Inflammatory macrophage treated with lipopolysaccharide for 1 hour (primary cell): ENCODE data around the gene PHF2.

Experiments
- DNase-seq, 2 donors: peaks; one replicate each; pipeline ENCODE4 v3.0.0-alpha.2; 2020 to 2022

The PHF2 gene

DNA sequence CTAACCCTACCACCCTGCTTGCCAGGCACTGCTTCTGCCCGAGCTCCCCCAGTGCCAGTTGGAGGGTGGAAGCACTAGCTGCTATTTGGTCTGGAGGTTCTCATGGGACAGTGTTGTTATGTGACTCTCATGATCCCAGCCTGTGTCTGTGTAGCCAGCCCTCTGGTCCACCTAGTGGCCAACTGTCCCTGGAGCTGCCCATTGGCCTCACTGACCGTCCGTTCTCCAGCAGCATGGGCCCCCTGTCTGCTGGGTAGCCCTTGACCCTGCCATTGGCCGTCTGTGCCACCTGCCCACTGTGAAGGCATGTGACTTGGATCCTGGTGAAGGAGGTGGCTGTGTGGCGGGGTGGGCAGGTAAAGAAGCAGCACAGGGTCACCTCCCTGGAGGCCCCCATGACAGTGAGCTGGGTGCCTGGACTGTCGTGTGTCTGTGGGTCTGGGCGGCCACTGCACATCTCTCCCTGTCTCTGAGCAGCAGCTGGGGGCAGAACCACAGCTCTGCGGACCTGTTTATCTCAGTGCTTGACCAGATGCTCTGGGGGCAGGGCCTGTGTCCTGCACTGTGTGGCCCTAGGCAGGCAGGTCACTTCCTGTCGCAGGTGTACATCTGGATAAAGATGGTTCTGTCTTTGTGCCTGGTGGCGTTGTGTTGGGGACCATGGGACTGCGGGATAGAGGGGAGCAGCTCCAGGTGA, 11.4 kb downstream of the PHF2 start:
- DNase-seq: no peak

- no peak for DNase-seq
Observed at GRCh38 chr9:93588641-93589609, 12.5 kb downstream of the PHF2 start.

DNA sequence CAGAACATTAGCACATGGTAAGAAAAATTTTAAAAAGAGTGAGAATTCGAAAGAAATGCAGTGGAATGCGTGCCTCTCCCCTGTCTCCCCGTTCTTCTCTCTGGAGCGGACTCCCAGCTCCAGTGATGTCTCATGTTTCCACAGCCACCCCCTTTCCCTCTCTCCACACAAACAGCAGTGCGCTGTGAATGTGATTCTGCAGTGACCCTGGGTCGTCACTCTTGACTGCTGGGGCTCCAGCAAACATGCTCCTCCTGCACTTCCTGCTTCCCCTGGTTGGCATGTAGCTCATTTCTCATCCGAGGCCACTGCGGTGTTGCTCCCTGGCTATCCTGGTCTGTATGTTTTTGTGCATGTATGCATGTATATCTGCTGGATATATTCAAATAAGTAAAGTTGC, 13.3 kb downstream of the PHF2 start:
- no peak for DNase-seq

DNA sequence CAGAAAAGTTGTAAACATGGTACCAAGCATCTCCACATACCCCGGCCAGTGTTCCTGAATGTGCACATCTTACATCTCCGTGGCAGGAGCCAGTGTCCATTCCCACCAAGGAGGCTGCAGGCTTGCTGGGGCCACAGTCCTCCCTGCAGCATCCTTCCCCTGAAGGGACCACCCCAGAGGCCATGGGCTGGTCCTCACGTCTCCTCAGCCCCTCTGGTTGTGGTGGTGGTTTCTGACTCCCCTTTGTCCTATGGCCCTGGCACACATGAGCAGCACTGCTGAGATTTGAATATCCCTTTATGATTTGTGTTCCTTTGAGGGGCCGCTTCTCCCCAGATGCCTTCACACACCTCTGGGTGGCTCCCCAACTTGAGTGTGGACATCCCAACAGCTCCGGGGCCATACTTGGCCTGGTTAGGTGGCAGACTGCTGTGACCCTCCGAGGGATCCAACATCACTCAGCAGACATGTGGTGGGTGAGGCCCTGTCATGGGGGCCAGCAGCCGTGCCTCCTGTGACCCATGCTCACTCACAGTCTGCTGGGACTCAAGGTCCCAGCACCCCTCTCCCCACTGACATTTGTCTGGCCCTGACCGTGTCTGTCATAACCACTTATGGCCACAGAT, 14.3 kb downstream of the PHF2 start:
- no peak for DNase-seq

DNA sequence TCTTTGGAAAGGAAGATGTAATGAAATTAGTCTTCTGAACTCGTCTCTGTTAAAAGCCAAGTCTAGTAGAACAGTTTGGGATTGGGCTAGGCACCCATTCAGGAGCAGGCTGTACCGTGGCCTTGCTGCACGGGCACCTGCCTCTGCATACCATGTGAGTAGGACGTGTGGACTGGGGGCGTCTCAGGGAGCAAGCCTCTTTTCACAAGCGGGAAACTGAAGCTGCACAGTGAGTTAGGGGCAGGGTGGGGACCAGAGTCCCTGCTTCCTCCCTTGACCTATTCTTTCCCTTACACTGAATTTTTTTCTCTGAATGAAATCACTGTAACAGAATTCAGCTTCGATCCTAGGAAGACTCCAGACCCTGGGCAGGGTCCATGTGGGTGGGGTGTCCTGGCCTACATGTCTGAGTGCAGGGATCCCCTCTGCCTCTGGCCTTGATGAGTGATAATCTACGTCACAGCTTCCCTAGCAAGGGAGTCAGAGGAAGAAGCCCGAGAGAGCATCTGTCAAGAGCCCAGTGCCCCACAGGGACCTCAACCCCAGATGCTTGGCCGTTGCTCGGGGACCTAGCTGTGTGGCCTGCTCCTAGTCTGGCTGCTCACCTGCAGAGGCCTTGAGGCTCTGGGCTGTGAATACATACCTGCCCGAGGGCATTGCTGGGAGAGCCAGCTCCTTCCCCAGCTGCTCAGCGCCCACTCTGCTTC, 15.1 kb downstream of the PHF2 start:
- DNase-seq: no peak

DNA sequence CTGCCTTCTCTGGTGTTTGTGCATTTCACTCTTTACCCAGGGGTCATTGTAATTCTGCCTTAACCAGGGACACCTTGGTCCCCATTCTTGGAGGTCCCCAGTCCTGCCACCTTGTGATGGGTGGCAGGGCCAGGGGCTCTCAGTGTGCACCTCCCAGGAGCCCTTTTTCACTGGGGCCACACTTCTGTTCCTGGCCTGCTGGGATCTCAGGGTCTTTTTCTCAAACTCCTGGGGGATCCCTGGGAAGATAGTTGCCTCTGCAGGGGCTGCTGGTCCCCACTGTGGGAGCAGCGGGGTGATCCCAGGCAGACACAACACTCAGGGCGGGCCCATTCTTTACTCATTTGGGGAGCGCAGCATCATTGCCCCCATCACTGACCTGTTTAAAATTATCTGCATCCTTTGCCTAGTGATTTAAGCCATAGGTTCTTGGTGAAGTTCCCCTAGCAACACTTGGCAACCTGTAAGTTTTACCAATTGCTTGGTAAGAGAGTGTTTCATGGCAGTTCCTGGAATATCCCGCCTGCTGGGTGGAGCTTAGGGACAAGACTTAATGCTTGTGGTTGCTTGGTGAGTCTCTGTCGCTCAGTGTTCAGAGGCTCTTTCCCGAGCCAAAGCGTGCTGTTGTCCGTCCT, 15.7 kb downstream of the PHF2 start:
- DNase-seq: no peak

- no peak for DNase-seq
Observed at GRCh38 chr9:93592643-93593021, 16.2 kb downstream of the PHF2 start.

- DNase-seq: no peak
Observed at GRCh38 chr9:93593144-93593658, 16.8 kb downstream of the PHF2 start.

- DNase-seq: no peak
Observed at GRCh38 chr9:93594041-93594756, 17.8 kb downstream of the PHF2 start.

- no peak for DNase-seq
Observed at GRCh38 chr9:93595461-93595860, 19.1 kb downstream of the PHF2 start.

DNA sequence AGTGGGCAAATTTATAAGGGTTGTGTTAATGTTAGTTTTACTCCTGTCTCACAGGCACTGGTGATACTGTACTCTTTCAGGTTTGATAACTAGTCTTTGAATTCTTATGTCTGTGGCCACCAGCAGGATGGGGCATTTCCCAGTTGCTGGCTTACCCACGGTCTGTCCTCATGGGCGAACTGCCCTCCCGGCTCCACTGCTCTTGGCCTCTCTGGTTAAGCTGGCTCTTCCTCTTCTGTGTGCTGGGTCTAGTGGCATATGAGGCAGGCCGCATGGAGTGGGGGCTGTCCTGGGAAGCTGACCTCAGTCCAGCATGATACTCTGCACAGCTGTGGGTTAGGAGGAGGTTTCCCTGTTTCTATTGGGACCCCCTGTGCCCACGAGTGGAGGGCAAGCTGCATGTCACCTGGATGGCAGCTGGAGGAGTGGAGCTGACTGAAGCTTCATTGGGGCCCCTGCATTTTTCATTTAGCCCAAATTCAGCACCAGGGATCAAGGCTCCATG, 19.5 kb downstream of the PHF2 start:
- DNase-seq: no peak

- DNase-seq: no peak
Observed at GRCh38 chr9:93596399-93596798, 20.0 kb downstream of the PHF2 start.

DNA sequence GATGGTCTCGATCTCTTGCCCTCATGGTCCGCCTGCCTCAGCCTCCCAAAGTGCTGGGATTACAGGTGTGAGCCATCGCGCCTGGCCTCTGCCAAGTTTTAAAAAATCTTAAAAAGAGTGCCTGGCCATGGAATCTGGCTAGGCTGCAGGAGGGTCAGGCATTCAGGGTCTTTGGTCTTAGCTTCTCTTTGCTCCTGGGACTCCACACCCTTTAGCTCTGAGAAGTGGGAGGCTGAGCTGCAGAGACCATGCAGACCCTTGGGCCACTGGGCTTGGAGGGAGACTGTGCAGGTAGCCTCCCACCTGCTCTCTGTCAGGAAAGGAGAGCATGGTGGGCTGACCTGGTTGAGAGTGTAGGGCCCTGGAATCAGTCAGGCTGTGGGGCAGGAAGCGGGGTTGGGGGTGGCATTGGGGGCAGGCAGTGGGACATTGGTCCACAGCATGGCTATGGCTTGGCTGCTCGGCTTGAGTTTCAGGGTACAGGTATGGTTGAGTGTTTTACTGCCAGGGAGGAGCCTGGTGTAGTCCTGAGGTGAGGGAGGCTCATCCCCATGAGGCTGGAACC, 20.8 kb downstream of the PHF2 start:
- DNase-seq: no peak

- DNase-seq: no peak
Observed at GRCh38 chr9:93597871-93598646, 21.7 kb downstream of the PHF2 start.

DNA sequence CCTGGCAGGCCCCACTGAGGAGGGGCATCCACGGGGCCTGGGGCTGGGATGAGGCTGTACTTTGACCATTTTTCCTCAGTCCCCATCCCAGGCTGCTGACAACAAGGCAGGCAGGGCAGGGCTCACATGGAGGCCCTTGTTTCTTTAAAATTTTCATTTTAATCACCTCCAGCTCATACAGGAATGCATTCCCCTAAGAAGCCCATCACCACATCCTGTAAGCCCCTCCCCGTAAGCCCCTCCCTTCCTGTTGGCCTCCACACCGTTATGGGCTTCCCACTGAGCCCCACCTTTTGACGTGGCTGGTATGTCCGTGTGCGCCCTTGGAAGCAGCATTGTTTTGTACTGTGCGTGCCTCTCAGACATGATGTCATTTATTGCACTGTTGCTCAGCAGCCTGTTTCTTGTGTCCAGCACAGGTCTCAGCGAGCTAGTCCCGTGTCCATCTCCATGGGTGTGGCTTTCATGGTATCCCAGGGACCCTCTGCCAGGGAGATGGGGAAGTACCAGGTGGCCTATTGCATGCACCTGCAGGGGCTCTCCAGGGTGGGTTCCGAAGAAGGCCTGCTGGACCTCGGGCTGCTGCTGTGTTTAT, 22.4 kb downstream of the PHF2 start:
- DNase-seq: no peak

- no peak for DNase-seq
Observed at GRCh38 chr9:93599571-93600403, 23.4 kb downstream of the PHF2 start.

DNA sequence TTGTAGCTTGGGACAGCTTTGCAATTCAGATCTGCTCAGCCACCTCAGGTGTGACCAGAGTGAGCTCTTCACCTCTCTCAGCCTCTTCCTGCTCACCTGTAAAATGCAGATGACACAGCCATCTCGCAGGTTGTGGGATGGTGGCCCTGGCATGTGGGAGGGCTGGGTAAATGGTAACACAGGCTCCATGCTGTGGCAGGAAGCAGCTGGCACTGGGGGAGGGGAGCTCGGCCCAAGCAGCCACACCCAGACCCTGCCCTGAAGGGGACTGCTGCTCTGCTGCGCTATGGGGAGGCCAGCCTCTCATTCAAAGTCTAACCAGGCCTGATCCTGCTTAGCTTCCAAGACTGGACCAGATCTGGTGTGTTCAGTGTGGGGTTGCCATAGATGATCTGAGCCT, 24.1 kb downstream of the PHF2 start:
- DNase-seq: no peak

DNA sequence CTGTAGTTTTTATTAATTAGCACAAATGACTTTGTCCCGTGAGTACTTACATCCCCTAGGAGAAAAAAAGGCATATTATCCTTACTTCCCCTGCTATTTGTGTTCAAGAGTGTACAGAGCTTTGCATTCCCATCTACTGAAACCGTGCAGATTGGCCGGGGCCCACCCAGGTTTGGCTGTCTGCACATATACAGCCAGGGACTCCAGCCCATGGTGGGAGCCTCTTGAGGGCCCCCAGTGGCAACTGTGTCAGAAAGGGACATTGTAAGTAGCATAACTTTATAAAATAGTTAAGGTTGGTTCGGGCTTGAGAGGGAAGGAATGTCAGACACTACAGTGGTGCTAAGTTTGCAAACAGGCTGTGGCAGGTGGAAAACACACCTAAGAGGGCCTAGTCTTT, 24.7 kb downstream of the PHF2 start:
- no peak for DNase-seq

GRCh38 chr9:93601666-93602065, 25.3 kb downstream of the PHF2 start:
- DNase-seq: no peak
